Measurements from ENCODE around the gene MAN1B1. TPM values are rescaled to one million over a fixed set of nuclear protein-coding genes. Genes with fewer than 3 reads are reported as not detected.

Gene MAN1B1
- total and polyA plus RNA-seq, 2 of the 8 experiments (the other 6 are each of a cell fraction or from before 2014, with no cell fraction given): 33.7 to 36.3 TPM

GRCh38 chr9:137067860-137068538, 18.8 kb upstream of the MAN1B1 start (continued):
- TF ChIP-seq BACH1 (IDR thresholded peaks at IDR 0.05; ENCODE audit: low read length): no peak
- TF ChIP-seq FOSL1 (IDR thresholded peaks at IDR 0.05; ENCODE audit: insufficient read depth, low read depth, low read length): no peak
- no peak for TF ChIP-seq ATF2 (IDR thresholded peaks at IDR 0.05; ENCODE audit: low read length)
- no peak for TF ChIP-seq CEBPB (IDR thresholded peaks at IDR 0.05; ENCODE audit: low read depth, low read length)
- TF ChIP-seq KDM4A (IDR thresholded peaks at IDR 0.05; ENCODE audit: low read depth, low read length, severe bottlenecking): no peak
- TF ChIP-seq JUN (IDR thresholded peaks at IDR 0.05; ENCODE audit: low read depth, low read length): no peak
- TF ChIP-seq ZNF274 (IDR thresholded peaks at IDR 0.05; ENCODE audit: borderline replicate concordance, extremely low read depth, low read length): no peak
- TF ChIP-seq CREB1 (IDR thresholded peaks at IDR 0.05): peak; percentile 49
- TF ChIP-seq ATF3 (IDR thresholded peaks at IDR 0.05; ENCODE audit: insufficient read depth, low read depth, low read length): no peak
- peak; percentile 36 to 57 for TF ChIP-seq RAD21 (IDR thresholded peaks at IDR 0.05 in 1 of 2, conservative IDR thresholded peaks at IDR 0.05 in 1 of 2; ENCODE audit: low read depth in 2 of 2, low read length in 2 of 2)
- TF ChIP-seq SAP30 (IDR thresholded peaks at IDR 0.05; ENCODE audit: insufficient read depth, insufficient replicate concordance, low read length): no peak
- TF ChIP-seq SP2 (IDR thresholded peaks at IDR 0.05; ENCODE audit: low read length): no peak
- TF ChIP-seq POLR2A (IDR thresholded peaks at IDR 0.05; ENCODE audit: control extremely low read depth in 1 of 2, low read depth in 2 of 2, low read length in 2 of 2): no peak
- TF ChIP-seq SIN3A (conservative IDR thresholded peaks at IDR 0.05 in 1 of 2, IDR thresholded peaks at IDR 0.05 in 1 of 2; ENCODE audit: low read depth in 1 of 2, low read length in 2 of 2): peak in 1 of 2 experiments; percentile 47; a peak in 1 of 4 replicates
